ENCODE measurements around the gene MEPCE. TPM values are rescaled to one million over a fixed set of nuclear protein-coding genes. Genes with fewer than 3 reads are reported as not detected.
"Not testable (repeated sequence)": the region's sequence is repeated elsewhere in the genome, so short reads cannot be mapped to it uniquely, and the experiment has no call there.

The MEPCE gene
- total RNA-seq, 1 donor from 2014 or later = 50.9 TPM

DNA sequence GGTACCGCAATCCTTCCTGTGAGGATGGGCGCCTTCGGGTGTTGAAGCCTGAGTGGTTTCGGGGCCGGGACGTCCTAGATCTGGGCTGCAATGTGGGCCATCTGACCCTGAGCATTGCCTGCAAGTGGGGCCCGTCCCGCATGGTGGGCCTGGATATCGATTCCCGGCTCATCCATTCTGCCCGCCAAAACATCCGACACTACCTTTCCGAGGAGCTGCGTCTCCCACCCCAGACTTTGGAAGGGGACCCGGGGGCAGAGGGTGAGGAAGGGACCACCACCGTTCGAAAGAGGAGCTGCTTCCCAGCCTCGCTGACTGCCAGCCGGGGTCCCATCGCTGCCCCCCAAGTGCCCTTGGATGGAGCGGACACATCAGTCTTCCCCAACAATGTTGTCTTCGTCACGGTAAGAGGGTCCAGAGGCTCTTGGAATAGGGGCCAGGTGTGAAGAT, 1.7 kb downstream of the MEPCE start:
- Mint-ChIP-seq H3K4me1 (ENCODE audit: low read depth) (peaks cover 38% of the 10 kb centered on the region), H3K36me3 (ENCODE audit: low read depth) (peaks cover 56% of the 10 kb centered on the region), H3K4me3 (ENCODE audit: low read depth) (peak overlapping the region; percentile 89), H3K27ac (peak overlapping the region; percentile 64), H3K27me3 (ENCODE audit: low read depth) (no peaks in the 10 kb centered on the region), H3K9me3 (no peaks in the 10 kb centered on the region)
- DNase-seq (ENCODE audit: low spot score) = no peak
- intact Hi-C loops (cut with micrococcal nuclease) = no loop called here

DNA sequence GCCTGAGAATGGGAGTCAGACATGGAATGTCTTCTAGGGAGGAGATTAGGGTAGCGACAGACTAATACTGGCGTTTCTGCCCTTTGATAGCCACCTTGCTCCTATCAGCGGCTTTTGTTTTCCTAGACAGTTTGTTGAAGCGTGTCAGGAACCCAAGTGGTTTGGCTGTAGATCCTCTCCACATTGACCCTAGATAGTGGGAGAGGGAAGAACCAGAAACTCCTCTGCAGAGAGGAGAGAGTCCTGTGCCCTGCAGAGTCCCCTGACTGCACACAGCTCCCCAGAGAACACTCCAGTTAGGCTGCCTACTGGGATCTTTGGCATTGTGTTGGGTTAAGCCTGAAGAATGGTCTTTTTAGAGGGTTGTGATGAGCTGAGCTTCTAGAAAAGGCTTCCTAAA, 2.4 kb downstream of the MEPCE start:
- peak overlapping the region; percentile 64 for H3K27ac Mint-ChIP-seq

DNA sequence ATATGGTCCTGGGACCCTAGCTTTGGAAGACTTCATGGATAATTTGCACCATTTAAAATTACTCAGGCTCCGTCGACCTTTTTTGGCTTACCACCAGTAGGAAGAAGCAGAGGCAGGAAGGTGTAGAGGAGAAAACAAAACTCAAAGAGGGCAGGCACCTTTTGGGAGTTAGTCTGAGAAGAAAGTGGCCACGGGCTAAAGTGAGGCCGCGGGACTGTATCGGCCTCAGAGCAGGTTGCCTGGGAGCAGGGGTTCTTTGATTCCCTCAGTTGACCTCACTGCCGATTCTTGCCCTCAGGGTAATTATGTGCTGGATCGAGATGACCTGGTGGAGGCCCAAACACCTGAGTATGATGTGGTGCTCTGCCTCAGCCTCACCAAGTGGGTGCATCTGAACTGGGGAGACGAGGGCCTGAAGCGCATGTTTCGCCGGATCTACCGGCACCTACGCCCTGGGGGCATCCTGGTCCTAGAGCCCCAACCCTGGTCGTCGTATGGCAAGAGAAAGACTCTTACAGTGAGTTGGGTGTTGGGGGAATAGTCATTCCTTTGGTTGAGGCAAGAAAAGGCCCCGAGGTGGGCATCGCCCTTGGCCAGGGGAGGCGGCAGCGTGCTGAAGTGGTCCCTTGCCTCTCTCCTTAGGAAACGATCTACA, 3.1 kb downstream of the MEPCE start:
- H3K9me3 Mint-ChIP-seq = no peaks in the 10 kb centered on the region
- peak overlapping the region; percentile 5 for H3K27ac Mint-ChIP-seq
- peaks cover 58% of the 10 kb centered on the region for H3K36me3 Mint-ChIP-seq (ENCODE audit: low read depth)
- no peak for DNase-seq (ENCODE audit: low spot score)
- peaks cover 37% of the 10 kb centered on the region for H3K4me1 Mint-ChIP-seq (ENCODE audit: low read depth)
- intact Hi-C loops (cut with micrococcal nuclease) = no loop called here
- no peaks in the 10 kb centered on the region for H3K27me3 Mint-ChIP-seq (ENCODE audit: low read depth)
- H3K4me3 Mint-ChIP-seq (ENCODE audit: low read depth) = no peak overlapping the region

More for the DNA sequence above, 2.4 kb downstream of the MEPCE start:
- Mint-ChIP-seq H3K4me3 (ENCODE audit: low read depth) (peak overlapping the region; percentile 89), H3K27me3 (ENCODE audit: low read depth) (no peaks in the 10 kb centered on the region), H3K4me1 (ENCODE audit: low read depth) (peaks cover 38% of the 10 kb centered on the region), H3K9me3 (no peaks in the 10 kb centered on the region), H3K36me3 (ENCODE audit: low read depth) (peaks cover 58% of the 10 kb centered on the region)
- intact Hi-C loops (cut with micrococcal nuclease) = no loop called here
- no peak for DNase-seq (ENCODE audit: low spot score)

DNA sequence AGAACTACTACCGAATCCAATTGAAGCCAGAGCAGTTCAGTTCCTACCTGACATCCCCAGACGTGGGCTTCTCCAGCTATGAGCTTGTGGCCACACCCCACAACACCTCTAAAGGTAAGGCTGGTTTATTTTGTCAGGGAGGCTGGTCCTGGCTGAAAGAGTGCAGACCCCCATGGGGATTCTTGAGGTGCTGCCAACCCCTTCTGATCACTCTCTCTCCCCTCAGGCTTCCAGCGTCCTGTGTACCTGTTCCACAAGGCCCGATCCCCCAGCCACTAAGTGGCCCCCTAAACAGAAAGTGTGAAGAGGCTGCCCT, 3.6 kb downstream of the MEPCE start:
- Mint-ChIP-seq H3K9me3 (no peaks in the 10 kb centered on the region), H3K27me3 (ENCODE audit: low read depth) (no peaks in the 10 kb centered on the region), H3K27ac (no peak overlapping the region), H3K4me1 (ENCODE audit: low read depth) (peaks cover 36% of the 10 kb centered on the region), H3K4me3 (ENCODE audit: low read depth) (peak overlapping the region; percentile 34), H3K36me3 (ENCODE audit: low read depth) (peaks cover 58% of the 10 kb centered on the region)
- intact Hi-C loops (cut with micrococcal nuclease) = no loop called here
- DNase-seq (ENCODE audit: low spot score) = no peak

DNA sequence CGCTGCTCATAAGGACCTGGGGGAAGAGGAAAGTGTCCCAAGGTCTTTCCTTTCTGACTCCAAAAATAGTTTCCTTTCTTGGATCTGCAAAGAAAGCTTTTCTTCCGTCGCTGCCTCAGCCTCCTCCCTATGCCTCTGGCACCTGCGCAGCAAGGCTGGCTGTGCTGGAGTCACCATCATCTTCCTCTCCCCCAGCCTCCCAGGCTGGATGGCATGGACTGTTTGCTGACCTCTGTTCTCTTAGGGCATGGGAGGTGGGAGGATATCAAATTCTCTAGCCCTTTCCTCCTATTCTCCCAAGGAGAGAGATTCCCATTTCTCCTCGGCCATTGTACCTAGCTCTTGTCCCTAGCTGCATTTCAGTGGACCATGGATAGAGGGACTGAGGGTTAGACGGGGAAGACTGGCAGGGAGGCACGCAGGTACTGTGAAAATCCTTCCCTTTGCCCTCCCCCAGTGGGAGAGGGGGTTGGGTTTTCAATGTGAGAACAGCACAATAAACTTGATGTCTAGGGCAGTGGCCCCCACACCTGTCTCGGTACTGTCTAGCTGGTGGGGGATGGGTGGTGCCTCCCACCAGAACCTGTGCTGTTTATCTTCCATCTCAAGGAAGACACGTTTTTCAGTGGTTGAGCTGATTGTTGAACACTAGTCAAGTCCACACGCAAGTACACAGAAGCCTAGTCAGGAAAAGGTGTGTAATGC, 4.1 kb downstream of the MEPCE start:
- no peak for DNase-seq (ENCODE audit: low spot score)
- H3K4me1 Mint-ChIP-seq (ENCODE audit: low read depth) = peaks cover 36% of the 10 kb centered on the region
- no peaks in the 10 kb centered on the region for H3K27me3 Mint-ChIP-seq (ENCODE audit: low read depth)
- peak overlapping the region; percentile 85 for H3K4me3 Mint-ChIP-seq (ENCODE audit: low read depth)
- peak overlapping the region; percentile 43 for H3K27ac Mint-ChIP-seq
- intact Hi-C loops (cut with micrococcal nuclease) = no loop called here
- H3K36me3 Mint-ChIP-seq (ENCODE audit: low read depth) = peaks cover 58% of the 10 kb centered on the region
- H3K9me3 Mint-ChIP-seq = no peaks in the 10 kb centered on the region

DNA sequence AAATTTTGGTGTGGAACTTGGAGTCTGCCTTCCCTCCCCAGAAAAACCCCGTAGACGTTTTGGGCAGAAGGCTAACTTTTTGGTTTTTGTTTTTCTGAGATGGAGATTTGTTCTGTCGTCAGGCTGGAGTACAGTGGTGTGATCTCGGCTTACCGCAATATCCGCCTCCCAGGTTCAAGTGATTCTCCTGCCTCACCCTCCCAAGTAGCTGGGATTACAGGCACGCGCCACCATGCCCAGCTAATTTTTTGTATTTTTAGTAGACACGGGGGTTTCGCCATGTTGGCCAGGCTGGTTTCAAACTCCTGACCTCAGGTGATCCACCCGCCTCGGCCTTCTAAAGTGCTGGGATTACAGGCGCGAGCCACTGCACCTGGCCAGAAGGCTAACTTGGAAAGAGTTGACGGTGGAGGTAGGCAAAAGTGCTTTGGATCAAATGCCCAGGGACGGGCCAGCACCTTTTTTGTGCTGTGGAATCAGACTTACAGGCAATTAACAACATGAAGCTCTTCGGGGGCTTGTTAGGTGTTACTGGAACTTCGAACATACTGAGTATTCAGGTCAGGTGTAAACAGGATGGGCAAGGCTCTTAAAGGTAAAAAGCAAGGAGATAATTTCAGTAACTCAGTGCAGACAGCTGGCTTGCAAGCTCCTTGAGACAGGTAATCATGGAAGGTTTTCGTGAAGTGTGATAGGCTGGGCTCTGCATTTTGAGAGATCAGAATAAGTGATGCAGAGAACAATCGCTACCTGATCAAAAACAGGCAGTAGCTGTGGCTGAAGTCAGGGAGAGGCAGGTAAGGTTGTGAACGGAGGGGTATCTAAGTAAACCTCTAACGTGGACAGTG, 4.9 kb downstream of the MEPCE start:
- H3K36me3 Mint-ChIP-seq (ENCODE audit: low read depth) = peaks cover 56% of the 10 kb centered on the region
- intact Hi-C loops (cut with micrococcal nuclease) = no loop called here
- peak overlapping the region; percentile 78 for H3K27ac Mint-ChIP-seq
- H3K4me3 Mint-ChIP-seq (ENCODE audit: low read depth) = peak overlapping the region; percentile 85
- H3K4me1 Mint-ChIP-seq (ENCODE audit: low read depth) = peaks cover 35% of the 10 kb centered on the region
- no peaks in the 10 kb centered on the region for H3K9me3 Mint-ChIP-seq
- H3K27me3 Mint-ChIP-seq (ENCODE audit: low read depth) = no peaks in the 10 kb centered on the region
- no peak for DNase-seq (ENCODE audit: low spot score)

DNA sequence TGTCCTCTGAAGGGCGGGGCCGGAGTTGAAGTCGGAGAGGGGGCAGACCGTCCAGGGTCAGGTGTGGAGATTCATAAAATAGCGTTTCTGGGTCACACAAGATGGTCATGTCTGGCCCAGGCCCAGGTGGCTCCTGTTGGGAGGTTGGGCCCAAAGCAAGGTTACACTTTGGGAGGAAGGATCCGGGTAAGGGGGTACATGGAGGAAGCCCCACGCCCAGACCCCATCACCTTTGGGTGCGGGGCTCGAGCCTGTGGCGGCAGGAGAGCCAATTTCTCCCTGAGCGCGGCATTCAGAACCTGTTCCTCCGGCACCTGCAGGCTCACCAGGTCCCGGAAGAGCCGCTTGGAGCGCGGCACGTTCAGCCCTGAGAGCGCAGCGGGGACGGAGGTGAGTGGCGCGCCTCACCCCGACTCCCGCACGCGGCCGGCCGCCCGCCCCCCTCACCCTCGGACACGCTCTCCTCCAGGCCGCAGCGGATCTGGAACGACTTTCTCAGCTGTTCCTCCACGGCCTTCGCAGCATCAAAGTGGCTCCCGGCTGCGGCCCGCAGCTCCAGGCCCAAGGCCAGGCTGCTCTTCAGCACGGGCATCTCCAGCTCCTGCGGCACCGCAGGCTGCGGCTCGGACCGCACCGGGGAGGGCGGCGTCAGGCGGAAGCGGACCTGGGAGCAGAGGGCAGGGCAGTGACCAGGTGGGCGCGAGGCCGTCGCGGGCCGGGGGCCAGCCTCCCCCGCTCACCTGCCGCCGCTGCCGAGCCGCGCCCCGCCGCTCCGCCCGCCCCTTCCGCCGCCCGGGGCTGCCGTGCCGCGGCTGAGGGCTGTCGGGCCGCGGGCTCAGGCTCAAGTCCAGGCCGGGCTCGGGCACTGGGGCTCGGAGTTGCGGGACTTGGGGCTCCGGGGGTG, 6.0 kb downstream of the MEPCE start:
- peak overlapping the region; percentile 94 for H3K4me3 Mint-ChIP-seq (ENCODE audit: low read depth)
- peak overlapping the region; percentile 78 for H3K27ac Mint-ChIP-seq
- intact Hi-C loops (cut with micrococcal nuclease) = no loop called here
- no peaks in the 10 kb centered on the region for H3K9me3 Mint-ChIP-seq
- H3K36me3 Mint-ChIP-seq (ENCODE audit: low read depth) = peaks cover 51% of the 10 kb centered on the region
- peak; percentile 38 for DNase-seq (ENCODE audit: low spot score)
- H3K4me1 Mint-ChIP-seq (ENCODE audit: low read depth) = peaks cover 32% of the 10 kb centered on the region
- no peaks in the 10 kb centered on the region for H3K27me3 Mint-ChIP-seq (ENCODE audit: low read depth)

DNA sequence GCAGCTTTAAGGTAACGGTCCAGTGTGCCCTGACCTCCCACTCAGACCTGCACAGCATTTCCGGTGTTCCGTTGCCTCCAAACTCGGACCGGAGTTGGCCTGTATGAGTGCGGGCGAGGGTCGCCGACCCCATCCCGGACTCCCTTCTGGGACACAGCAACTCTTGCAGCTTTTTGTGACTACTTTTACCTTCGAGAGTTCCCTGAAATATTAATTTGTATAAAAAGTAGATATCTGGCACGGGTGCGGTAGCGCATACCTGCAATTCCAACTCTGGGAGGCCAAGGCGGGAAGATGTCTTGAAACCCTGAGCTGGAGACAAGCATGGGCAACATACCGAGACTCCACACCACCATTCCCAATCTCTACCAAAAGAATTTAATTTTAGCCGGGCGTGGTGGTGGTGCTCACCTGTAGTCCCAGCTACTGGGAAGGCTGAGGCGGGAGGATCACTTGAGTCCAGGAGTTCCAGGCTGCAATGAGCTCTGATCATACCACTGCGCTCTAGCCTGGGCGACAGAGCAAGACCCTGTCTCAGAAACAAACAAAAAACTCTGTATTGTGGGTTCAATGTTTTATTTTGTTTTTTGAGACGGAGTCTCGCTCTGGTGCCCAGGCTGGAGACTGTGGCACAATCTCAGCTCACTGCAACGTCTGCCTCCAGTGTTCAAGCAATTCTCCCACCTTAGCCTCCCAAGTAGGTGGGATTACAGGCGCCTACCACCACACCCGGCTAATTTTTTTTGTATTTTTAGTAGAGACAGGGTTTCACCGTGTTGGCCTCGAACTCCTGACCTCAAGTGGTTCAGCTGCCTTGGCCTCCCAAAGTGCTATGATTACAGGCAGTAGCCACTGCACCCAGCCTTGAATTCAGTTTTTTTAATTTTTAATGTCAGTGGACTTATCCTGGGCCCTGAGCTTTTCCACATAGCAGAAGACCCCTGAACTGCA, 7.8 kb downstream of the MEPCE start:
- H3K4me1 Mint-ChIP-seq (ENCODE audit: low read depth) = peaks cover 21% of the 10 kb centered on the region
- no peaks in the 10 kb centered on the region for H3K27me3 Mint-ChIP-seq (ENCODE audit: low read depth)
- intact Hi-C loops (cut with micrococcal nuclease) = no loop called here
- no peak for DNase-seq (ENCODE audit: low spot score)
- no peaks in the 10 kb centered on the region for H3K9me3 Mint-ChIP-seq
- peak overlapping the region; percentile 37 for H3K4me3 Mint-ChIP-seq (ENCODE audit: low read depth)
- H3K27ac Mint-ChIP-seq = no peak overlapping the region
- peaks cover 39% of the 10 kb centered on the region for H3K36me3 Mint-ChIP-seq (ENCODE audit: low read depth)

DNA sequence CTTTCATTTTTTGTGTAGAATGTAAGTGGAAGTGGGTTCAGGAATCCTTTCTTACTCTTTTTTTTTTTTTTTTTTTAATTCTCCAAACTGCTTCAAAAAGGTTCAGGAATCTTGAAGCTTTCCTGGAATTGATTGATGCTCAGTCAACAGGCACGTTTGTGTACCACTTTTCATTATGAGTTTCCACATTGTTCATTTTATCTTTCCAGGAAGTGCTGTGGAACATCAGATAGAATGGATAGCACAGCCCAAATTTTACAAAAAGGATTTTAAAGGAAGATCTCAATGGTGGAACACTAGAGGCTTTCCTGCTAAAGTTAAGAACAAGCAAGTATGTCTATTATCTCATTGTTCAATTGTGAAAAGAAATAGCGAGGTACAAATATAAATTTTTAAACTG, 8.5 kb downstream of the MEPCE start:
- H3K36me3 Mint-ChIP-seq (ENCODE audit: low read depth) = peaks cover 32% of the 10 kb centered on the region
- no peaks in the 10 kb centered on the region for H3K27me3 Mint-ChIP-seq (ENCODE audit: low read depth)
- intact Hi-C loops (cut with micrococcal nuclease) = no loop called here
- no peak for DNase-seq (ENCODE audit: low spot score)
- H3K4me1 Mint-ChIP-seq (ENCODE audit: low read depth) = peaks cover 16% of the 10 kb centered on the region
- peak overlapping the region; percentile 55 for H3K27ac Mint-ChIP-seq
- H3K4me3 Mint-ChIP-seq (ENCODE audit: low read depth) = no peak overlapping the region
- H3K9me3 Mint-ChIP-seq = no peaks in the 10 kb centered on the region

DNA sequence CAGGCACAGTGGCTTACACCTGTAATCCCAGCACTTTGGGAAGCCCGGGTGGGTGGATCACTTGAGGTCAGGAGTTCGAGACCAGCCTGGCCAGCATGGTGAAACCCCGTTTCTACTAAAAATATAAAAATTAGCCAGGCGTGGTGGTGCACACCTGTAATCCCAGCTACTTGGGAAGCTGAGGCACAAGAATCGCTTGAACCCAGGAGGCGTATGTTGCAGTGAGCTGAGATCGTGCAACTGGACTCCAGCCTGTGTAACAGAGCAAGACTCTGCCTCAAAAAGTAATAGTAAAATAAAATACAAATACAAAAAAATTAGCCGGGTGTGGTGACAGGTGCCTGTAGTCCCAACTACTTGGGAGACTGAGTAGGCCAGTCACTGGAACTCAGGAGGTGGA, 9.1 kb downstream of the MEPCE start:
- H3K27ac Mint-ChIP-seq; DNase-seq (ENCODE audit: low spot score); H3K27me3 Mint-ChIP-seq (ENCODE audit: low read depth); H3K9me3 Mint-ChIP-seq; H3K4me3 Mint-ChIP-seq (ENCODE audit: low read depth); intact Hi-C loops (cut with micrococcal nuclease): not testable (repeated sequence)
- Mint-ChIP-seq H3K36me3 (ENCODE audit: low read depth) (peaks cover 26% of the 10 kb centered on the region), H3K4me1 (ENCODE audit: low read depth) (peaks cover 11% of the 10 kb centered on the region)

DNA sequence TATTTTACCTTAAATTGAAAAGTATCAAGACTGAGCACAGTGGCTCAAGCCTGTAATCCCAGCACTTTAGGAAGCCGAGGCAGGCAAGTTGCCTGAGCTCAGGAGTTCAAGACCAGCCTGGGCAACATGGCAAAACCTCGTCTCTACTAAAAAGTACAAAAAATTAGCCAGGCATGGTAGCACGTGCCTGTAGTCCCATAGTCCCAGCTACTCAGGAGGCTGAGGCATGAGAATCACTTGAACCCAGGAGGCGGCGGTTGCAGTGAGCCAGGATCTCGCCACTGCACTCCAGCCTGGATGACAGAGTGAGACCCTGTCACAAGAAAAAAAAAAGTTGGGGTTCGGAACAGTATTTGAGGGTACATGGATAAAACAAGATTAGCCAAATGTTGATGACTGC, 9.6 kb downstream of the MEPCE start:
- H3K27me3 Mint-ChIP-seq (ENCODE audit: low read depth); H3K27ac Mint-ChIP-seq; H3K4me3 Mint-ChIP-seq (ENCODE audit: low read depth); DNase-seq (ENCODE audit: low spot score); H3K9me3 Mint-ChIP-seq; intact Hi-C loops (cut with micrococcal nuclease): not testable (repeated sequence)
- Mint-ChIP-seq H3K36me3 (ENCODE audit: low read depth) (peaks cover 21% of the 10 kb centered on the region), H3K4me1 (ENCODE audit: low read depth) (peaks cover 12% of the 10 kb centered on the region)

All from activated T-helper 2 cell treated with anti-CD3 and anti-CD28 coated beads, Interferon-gamma antibody, Interleukin-2, Interleukin-4, amounts not matched to agents 10 μg/mL and 5 μg/mL and 100 μg/mL, durations not matched to agents 14 hours and 24 hours and 36 hours (primary cell).